HG03280 (cell line): ENCODE results near the gene MEFV.

Experiments
- ATAC-seq: cut with Tn5 transposase; IDR thresholded peaks from one replicate; pipeline ENCODE4 v1.9.1; 2021; ENCODE audit warnings: mild to moderate bottlenecking, moderate library complexity; ENCODE audit not compliant: unreplicated experiment

MEFV gene

GRCh38 chr16:3268294-3268693, 11.9 kb upstream of the MEFV start:
- no peak for ATAC-seq

- no peak for ATAC-seq
These were observed 10.6 kb upstream of the MEFV start for GRCh38 chr16:3266873-3267537.

GRCh38 chr16:3264137-3265036, 8.0 kb upstream of the MEFV start:
- peak; percentile 91 for ATAC-seq

GRCh38 chr16:3262517-3262916, 6.1 kb upstream of the MEFV start:
- no peak for ATAC-seq

GRCh38 chr16:3259836-3260235, 3.4 kb upstream of the MEFV start:
- no peak for ATAC-seq

GRCh38 chr16:3256866-3257465, 533 bp upstream of the MEFV start:
- ATAC-seq: no peak

DNA sequence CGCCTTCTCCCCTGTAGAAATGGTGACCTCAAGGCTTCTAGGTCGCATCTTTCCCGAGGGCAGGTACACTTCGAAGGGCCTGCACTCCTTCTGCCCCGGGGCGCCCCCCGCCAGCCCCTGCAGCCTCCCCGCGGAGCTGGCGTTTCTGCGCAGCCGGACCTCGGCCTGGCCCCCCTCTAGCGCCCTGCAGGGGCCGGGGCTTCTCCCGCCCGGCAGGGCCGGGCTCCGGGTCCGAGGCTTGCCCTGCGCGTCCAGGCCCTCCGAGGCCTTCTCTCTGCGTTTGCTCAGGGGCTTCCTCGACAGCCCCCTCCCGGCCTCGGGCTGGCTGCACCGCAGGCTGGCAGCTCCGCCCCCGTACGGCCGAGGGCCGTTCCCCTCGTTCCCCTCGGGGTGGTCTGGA, 2.1 kb downstream of the MEFV start:
- no peak for ATAC-seq

DNA sequence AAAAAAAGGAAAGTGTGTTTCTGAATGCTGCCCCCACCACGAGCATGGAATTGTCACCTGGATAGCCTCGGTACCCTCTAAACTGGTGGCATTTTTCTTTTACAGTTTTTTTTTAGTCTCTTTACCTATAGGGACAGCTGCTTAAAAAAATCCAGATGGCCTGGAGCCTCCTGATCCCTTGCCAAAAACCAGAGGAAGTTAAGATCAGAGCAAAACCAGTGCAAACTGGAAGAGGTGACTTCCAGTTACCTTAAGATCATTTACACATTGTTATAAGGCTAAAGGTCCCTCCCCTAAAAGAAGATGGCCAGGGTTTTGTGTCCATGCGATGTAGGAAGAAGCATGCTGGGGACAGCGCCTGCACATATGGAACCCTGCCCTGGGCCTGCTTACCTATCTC, 3.5 kb downstream of the MEFV start:
- ATAC-seq: no peak

DNA sequence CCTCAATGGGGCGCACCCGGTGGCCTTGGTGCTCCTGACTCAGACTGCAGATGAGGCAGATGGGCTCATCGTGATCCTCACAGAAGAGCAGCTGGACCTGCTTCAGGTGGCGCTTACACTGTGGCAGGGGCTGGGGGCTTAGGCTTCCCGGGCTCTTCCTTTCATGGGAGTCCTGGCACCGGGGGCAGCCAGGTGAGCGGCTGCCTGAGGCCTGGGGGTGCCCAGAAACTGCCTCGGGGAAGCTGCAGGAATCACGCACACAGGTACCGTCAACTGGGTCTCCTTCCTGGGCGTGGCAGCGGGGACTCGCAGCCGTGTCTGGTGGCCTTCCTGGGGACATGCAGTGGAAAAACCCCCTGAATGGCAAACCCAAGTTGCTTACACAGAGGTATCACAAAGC, 7.0 kb downstream of the MEFV start:
- ATAC-seq: no peak

DNA sequence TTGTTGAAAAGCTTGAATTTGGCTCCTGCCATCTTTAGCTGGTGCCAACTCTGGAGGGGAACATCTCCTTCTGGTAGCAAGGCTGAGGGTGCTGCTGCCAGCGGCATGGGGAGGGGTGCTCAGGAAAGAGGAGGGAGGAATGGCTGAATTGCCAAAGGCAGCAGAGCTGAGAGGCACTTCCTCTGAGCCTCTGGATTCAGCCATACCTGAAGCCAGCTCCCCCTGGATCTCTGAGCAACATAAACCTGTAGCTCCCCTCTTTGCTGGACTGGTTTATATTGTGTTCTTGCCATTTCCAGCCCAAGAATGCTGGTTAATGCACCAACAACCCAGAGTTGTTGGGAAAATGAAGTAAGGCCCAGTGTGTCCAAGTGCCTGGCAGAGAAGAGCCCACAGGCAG, 7.4 kb downstream of the MEFV start:
- no peak for ATAC-seq

GRCh38 chr16:3248596-3248995, 7.8 kb downstream of the MEFV start:
- ATAC-seq: no peak

- no peak for ATAC-seq
These were observed 9.6 kb downstream of the MEFV start for GRCh38 chr16:3246876-3247275.

- ATAC-seq: no peak
These were observed 10.4 kb downstream of the MEFV start for GRCh38 chr16:3246002-3246401.

DNA sequence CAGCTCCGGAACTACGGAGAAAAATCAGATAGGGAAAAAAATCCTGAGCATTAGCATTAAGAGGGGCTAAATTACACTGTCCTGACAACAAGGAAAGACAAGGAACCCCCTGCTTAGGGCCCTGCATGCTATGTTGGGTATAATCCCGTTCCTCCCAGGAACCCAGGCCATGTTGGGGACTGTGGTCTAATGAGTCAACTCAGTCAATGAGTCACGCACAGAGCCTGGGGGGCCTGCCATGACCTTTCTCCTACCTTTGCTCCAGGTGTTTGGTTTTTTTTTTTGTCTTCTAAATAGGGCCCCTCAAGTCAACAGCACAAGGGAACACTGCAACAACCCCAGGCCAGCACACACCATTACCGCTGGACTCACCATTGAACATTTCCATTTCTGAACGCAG, 12.6 kb downstream of the MEFV start:
- no peak for ATAC-seq

DNA sequence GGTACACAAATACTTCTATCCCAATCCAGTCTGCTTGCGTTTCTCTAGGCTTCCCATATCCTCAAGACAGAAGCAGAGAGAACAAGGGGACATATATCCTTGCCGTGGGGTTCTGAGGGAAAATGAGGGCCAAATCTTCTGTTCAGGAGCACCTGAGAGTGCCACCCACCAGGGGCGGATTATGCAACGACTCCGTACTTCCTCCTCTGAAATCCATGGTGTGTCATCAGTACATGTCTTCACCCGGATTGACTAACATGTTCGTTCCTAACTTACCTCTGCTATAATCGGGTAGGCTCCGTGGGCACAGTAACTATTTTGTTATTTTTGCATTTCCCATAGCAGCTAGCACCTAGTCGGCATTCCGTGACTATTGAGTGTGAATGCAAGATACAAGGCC, 13.7 kb downstream of the MEFV start:
- ATAC-seq: no peak

DNA sequence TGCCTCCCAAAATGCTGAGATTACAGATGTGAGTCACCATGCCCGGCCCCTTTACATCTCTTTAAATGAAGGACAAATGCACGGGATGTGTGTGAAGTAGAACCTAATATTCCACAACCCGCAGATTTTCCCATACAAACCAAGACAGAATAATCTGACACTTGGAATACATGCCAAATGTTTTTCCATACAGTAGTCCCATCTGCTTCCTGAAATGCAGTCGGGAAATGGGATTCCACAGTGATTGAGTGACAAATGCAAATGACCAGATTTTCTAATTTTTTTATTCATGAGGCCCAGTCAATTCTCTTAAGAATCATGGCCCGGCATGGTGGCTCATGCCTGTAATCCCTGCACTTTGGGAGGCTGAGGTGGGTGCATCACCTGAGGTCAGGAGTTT, 14.7 kb downstream of the MEFV start:
- no peak for ATAC-seq

GRCh38 chr16:3235856-3236669, 20.4 kb downstream of the MEFV start:
- no peak for ATAC-seq

- peak; percentile 94 for ATAC-seq
These were observed 21.4 kb downstream of the MEFV start, which contains the start of gene ZNF200 for GRCh38 chr16:3234857-3235561. Gene ZNF200 (minus strand): TSS chr16:3235158. CDS start chr16:3233755, 1,403 bp downstream.

- ATAC-seq: no peak
These were observed 21.9 kb downstream of the MEFV start for GRCh38 chr16:3234543-3234856.

GRCh38 chr16:3223913-3224515, 32.4 kb downstream of the MEFV start:
- no peak for ATAC-seq
